GM19328 (cell line): ENCODE data around the gene SEC63.
"Not testable (repeated sequence)": the region's sequence is repeated elsewhere in the genome, so short reads cannot be mapped to it uniquely, and the experiment has no call there.

Source experiments
- ATAC-seq: cut with Tn5 transposase; IDR thresholded peaks from one replicate; pipeline ENCODE4 v1.9.1; 2021; ENCODE audit warnings: mild to moderate bottlenecking, moderate library complexity; ENCODE audit not compliant: unreplicated experiment

Gene SEC63

DNA sequence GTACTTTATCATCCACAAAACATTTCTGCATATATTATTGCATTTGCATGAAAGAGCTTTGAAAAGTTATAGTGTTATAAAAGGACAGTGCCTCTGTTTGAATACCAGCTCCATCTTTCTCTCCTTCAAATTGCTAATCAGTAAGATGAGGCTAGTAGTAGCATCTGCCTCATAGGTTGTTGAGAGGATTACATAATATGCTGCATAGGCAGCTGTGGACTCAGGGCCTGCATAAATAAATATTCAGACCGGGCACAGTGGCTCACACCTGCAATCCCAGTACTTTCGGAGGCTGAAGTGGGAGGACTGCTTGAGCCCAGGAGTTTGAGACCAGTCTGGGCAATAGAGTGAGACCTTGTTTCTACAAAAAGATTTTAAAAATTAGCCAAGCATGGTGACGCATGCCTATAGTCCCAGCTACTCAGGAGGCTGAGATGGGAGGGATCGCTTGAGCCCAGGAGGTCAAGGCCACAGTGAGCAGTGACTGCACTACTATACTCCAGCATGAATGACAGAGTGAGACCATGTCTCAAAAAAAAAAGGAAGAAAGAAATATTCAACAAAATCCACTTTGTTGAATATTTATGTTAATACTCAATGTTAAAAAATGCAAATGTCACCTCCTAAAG, 18.3 kb upstream of the SEC63 start:
- ATAC-seq: no peak

DNA sequence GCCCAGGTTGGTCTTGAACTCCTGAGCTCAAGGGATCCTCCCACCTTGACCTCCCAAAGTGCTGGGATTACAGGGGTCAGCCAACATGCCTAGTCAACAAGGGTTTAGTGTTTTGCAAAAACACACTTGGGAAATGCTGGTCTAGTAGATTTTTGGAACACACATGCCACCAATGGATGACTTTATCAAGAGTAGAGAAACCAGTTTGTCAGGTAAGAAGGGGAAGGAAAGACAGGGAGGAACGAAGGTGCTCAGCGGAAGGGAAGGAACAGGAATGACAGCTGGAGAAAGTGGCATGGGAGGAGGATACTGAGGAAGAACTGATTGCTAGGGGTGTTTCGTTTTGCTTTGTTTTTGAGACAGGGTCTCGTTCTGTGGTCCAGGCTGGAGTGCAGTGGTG, 15.6 kb upstream of the SEC63 start:
- ATAC-seq: no peak

DNA sequence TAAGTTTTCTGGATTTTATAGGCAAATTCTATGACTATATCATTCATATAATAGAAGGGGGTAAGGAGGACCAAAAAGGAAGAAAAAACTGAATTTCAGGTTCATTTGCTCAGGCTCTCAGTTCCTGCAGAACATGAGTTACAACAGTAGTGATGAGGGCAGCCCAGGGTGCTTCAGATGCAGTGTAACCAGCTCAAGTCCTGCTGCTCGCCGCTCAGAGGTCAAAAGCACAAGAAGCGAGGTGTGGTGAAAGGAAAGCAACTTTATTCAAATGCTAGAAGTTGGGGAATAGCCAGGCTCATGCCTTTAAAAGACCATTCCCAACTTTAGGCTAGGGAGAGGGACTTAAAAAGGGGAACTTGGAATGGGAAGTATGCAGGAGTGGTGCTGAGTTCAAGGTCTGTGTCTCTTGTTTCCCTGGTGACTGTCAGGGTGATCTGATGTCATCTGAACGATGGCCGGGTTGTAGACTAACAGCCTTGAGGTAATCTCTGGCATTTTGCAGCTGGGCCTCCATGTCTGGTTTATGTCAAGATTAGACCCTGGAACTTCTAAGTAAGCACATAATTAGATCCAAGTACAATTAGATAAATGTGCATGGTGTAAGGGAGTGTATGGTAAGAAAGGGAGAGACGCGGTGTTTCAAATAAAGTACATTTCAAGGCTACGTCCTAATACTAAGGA, 14.5 kb upstream of the SEC63 start:
- ATAC-seq: no peak

DNA sequence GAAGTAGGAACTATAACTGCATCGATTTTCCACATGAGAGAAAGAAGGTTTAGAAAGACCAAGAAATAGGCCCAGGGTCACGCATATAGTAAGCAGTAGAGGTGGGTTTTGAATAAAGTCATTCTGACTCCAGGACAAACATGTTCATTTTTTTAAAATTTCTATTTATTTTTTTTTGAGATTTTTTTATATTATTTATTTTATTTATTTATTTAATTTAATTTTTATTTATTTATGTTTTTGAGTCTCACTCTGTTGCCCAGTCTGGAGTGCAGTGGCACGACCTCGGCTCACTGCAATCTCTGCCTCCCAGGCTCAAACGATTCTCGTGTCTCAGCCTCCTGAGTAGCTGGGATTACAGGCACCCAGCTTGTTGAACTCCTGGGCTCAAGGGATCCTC, 13.2 kb upstream of the SEC63 start:
- no peak for ATAC-seq

DNA sequence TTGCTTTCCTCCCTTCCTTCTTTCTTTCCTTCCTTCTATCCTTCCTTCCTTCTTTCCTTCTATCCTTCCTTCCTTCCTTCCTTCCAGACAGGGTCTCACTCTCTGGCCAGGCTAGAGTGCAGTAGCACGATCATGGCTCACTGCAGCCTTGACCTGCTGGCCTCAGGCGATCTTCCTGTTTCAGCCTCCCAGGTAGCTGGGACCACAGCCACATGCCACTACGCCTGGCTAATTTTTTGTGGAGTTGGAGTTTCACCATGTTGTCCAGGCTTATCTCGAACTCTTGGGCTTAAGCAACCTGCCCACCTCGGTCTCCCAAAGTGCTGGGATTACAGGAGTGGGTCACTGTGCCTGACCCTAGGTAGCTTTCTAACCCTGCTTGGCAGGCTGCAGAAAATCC, 12.2 kb upstream of the SEC63 start:
- no peak for ATAC-seq

DNA sequence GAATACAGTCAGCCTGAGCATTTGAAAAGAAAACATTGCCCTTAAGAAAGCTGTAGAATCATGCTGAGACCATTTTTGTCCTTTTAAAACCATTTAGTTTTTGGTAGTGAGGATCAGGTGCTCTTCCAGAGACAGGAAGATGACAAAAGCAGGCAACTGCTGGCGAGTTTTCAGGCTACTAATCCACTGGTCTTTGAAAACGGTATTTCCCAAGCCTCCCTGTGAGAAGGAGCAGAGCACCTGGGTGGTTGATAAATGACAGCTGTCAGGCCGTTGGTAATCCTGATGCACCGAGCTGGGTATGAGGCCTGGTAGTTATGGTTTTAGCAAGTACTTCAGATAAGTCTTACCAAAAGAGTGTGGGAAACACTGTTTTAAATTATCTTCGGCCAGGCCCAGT, 10.1 kb upstream of the SEC63 start:
- ATAC-seq: no peak

DNA sequence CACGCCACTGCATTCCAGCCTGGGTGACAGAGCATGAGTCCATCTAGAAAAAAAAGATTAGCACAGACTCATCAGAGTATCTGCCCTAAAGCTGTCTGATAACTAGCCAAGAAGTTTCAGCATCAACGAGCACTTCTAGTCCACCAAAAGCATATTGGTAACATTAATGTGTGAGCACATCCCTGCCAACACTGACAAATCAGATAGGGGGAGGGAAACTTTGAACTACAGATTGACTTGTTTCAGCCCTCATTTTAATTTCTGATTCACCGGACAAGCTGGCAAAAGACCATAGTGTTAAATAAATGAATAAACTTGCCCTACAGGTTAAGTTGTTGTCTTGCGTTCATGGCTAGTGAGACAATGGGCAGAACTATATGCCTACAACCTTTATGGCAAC, 7.7 kb upstream of the SEC63 start:
- ATAC-seq: no peak

DNA sequence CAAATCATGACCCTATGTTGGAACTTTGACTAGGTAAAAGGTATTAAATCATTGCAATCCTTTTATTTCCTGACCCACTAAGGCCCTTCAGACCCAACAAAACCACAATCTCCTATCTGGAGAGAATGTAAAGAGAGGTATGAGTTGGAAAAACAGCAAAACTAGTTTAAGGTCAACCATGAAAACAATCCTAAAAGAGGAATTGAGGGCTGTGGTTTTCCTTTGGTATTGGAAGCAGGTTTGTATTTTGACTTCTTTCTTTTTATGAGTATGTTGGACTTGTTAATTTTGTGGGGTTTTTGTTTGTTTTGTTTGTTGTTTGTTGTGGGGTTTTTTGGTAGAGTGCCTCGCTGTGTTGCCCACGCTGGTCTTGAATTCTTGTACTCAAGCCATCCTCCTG, 4.7 kb upstream of the SEC63 start:
- ATAC-seq: no peak

DNA sequence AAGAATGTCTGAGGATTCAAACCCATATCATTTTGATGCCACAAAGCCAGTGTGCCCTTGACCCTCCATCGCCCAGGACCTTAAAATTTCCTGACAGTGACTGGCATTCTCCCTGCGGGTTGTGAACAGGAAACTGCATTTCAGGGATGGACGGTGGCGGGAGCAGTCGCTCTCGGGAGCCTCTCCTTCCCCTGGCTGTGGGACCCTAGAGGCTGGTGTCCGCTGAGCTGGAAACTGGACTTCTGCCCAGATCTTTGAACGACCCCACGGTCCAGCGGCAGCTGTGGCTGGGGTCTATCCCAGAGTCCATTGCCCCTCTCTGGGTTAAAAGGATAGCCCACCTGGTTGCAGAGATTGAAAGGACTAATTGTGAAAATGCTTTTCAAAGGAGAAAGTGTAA, 1.4 kb upstream of the SEC63 start:
- no peak for ATAC-seq

DNA sequence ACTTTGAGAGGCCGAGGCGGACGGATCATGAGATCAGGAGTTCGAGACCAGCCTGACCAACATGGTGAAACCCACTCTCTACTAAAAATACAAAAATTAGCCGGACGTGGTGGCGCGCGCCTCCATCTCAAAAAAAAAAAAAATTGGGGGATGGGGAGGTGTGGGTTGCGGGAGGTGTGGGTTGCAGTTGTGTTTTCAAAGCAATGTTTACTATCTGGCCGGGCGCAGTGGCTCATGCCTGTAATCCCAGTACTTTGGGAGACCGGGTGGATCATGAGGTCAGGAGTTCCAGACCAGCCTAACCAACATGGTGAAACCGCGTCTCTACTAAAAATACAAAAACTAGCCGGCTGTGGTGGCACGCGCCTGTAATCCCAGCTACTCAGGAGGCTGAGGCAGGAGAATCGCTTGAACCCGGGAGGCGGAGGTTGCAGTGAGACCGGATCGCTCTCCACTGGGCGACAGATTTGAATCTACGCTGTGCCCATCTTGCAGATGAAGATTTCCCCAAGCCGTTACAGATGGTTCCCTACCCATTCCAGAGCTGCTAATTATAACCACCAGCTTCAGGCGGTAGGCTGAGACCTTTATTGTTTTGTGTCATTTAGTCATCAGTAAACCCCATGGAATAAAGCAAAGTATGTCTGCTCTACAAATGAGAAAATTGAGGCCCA, 818 bp upstream of the SEC63 start:
- ATAC-seq: not testable (repeated sequence)

DNA sequence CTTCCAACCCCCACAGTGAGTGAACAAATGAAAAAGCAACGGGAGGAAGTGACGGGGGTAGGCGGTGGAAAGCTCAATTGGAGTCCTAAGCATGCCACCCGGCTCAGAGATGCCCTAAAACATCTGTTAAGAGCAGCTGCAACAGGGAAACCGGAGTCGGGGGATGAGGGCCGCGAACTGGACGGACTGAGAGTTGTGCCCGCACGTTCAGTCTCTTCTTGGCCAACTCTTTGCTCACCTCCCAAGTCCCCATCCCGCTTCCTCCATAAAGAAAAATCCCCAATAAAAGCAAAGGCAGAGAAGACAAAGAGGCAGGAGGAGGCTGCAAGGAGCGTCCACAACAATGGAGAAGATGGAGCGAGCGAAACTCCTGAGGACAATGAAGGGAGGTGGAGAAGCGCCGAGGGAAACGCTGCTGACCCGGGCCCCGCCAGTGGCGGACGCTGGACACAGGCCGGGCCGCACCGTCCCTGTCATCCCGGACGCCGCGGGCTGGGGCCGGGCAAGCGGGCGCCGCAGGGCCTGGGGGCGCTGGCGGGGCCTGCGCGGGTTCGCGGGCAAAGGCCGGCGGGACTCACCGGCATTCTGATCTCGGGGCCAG, 600 bp downstream of the SEC63 start:
- ATAC-seq: peak; percentile 28

DNA sequence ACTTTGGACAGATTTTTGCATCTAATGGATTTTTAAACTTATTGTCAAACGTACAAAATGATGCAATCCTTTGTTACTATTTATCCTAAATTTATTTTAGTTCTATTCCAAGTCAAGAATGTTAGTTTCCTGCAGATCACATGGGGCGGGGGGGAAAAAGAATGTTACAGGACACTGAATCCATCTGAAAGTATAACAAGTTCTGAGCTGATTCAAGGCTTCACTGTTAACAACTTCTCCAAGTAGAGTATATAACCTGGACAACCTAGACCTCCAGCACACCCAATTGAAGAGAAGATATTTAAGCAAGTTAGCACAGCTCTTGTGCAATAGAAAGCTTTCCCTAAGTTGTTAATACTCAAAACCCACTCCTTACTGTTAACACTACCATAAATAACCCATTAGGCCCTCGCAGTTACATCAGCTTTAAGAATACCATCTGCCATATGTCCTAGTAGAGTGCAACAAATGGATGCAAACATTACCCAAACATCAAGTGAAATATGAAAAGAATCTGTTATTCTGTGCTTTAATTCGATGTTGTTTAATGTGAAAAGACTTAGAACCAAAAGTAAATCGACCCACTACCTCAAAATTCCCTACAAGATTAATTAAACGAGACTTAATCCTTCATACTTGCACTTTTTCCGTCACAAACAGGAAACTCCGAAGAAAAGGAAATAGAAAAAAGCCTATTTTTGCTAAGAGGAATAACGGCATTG, 1.3 kb downstream of the SEC63 start:
- ATAC-seq: no peak

DNA sequence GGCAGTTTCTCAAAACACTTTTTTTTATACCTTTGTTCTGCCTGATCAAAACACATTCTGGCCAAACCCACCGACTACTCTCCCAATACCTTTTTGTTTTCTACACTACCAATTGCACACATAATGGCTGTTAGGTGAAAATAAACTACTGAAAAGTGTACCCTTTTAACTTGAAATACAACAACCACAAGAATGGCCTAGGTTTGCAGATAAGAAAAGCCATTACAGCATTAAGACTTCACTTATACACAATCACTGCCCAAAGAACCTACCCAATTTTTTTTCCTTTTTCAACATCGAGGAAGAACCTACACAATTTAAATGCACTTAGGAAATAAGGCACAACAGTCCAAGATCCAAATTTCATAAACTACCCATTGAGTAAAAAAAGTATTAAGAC, 1.8 kb downstream of the SEC63 start:
- ATAC-seq: no peak

DNA sequence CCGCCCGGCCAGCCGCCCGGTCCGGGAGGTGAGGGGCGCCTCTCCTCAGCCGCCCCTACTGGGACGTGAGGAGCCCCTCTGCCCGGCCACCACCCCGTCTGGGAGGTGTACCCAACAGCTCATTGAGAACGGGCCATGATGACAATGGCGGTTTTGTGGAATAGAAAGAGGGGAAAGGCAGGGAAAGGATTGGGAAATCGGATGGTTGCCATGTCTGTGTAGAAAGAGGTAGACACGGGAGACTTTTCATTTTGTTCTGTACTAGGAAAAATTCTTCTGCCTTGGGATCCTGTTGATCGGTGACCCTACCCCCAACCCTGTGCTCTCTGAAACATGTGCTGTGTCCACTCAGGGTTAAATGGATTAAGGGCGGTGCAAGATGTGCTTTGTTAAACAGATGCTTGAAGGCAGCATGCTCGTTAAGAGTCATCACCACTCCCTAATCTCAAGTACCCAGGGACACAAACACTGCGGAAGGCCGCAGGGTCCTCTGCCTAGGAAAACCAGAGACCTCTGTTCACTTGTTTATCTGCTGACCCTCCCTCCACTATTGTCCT, 4.1 kb downstream of the SEC63 start:
- ATAC-seq: not testable (repeated sequence)

DNA sequence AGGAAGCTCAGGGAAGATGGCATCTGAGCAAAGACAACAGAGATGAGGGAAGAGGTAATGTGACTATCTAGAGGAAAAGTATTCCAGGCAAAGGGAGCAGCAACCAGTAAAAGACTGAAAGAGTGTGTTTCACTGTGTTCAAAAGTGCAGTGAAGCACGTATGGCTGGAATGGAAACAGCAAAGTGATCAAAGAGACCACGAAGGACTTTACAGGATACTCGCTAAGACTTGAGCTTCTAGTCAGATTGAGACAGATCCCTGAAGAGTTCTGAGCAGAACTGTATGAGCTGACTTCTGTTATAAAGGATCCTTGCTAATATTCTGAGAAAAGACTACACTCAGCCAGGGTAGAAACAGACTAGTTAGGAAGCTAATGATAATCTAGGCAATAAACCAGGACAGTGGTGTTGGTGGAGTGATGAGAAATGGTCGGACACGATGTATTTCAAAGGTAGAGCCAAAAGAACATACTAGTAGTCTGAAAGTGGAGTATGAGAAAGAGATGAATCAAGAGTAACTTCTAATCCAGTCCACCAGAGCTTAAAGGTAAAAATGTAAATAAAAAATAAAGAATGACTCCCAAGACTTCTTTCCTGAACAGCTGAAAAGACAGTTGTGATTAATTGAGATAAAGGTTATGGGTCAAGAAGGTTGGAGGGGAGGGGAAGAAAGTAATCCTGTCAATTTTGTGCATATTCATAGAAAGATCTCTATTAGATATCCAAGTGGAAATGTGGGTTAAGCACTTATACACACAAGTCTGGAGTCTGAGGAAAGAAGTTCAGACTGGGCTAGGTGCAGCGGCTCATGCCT, 14.2 kb downstream of the SEC63 start:
- ATAC-seq: no peak

DNA sequence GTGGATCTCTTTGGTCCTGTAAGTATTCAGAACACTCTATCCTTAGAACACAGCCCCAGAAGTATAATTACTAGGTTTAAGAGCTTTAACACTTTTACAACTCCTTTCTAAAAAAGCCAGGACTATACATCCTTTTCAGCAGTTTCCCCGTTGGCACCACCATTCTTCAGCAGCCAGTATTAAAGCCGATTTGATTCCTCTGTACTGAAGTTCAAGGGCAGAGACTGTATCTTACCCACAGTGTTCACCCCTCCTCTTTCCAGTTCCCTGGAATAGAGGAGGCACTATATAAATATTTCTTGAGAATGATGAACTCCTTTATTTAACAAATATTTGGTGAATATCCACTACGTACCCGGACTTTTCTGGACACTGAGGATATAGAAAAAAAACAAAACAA, 15.9 kb downstream of the SEC63 start:
- no peak for ATAC-seq

DNA sequence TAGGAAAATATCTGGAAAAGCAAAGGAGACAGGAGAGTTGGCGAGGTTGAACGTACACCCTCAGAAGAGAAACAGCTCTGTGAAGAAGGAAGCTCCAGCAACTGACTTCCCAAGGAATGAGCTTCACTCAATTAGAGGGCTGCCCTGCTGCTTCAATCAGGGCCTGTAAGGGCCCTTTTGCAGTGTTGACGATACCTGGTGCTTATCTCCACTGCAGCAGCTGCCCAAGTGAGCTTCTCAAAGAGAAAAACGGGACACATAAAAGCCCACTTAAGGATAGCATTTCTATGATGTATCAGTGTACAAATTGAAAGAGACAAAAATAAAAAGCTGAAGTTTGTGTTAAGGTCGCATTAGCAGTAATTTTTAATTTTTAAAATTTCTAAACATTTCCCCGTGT, 16.4 kb downstream of the SEC63 start:
- no peak for ATAC-seq

DNA sequence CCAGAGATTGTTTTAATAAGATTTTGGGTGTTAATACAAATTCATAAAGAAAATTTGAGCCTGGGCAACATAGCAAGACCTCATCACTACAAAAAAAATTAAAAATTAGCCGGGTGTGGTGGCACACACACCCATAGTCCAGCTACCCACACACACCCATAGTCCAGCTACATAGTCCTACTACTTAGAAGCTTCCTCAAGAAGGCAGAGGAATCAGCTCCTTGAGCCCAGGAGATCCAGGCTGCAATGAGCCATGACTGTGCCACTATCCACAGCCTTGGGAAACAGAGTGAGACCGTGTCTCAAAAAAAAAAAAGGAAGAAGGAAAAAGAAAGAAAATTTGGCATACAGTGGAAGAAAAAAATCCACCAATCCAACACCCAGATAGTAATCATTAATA, 16.8 kb downstream of the SEC63 start:
- ATAC-seq: no peak

DNA sequence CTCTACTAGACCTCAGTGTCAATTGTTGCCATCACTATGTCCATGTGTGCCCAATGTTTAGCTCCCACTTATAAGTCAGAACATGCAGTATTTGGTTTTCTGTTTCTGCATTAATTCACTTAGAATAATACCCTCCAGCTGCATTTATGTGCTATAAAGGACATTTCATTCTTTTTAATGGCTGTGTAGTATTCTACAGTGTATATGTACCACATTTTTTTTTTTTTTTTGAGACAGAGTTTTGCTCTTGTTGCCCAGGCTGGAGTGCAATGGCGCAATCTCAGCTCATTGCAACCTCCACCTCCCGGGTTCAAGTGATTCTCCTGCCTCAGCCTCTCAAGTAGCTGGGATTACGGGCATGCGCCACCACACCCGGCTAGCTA, 21.1 kb downstream of the SEC63 start:
- not testable (repeated sequence) for ATAC-seq

DNA sequence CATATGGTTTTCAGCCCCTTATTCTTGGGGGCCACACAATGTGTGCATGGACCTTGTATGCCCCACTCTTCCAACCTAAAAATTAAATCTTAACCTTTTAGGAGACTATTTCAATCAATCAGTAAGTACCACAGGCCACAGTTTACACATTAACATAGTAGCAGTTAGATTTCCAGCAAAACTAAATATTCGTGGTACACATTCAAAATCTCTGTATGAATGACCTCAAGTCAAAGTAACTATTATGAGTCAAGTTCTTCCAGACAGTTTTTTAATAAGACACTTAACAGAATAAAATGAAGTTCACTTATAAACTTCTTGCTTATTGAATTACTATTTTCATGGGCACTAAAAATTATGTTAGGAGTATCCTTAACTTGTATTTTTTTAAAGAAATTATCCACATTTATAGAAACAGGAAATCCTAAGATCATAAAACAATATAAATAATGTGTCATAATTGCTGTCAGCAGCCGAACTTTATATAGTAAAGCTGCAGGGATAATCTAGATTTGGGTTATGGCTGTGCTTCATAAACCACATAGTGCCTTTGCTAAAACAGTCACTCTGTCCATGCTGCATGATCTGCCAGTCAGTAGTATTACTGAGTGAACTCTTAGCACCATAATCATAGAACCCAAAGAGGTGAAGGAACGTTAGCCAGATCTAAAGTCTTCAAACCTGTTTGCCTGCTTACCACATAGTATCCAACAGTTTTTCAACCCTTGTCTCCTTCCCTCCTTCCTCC, 21.7 kb downstream of the SEC63 start:
- no peak for ATAC-seq
